Mesendoderm (in vitro differentiated cells): ENCODE data around the gene SIDT2. TPM values are rescaled to one million over a fixed set of nuclear protein-coding genes. Genes with fewer than 3 reads are reported as not detected.
"Not testable (repeated sequence)": the region's sequence is repeated elsewhere in the genome, so short reads cannot be mapped to it uniquely, and the experiment has no call there.

Source experiments
- DNase-seq: peaks from one replicate; pipeline ENCODE4 v3.0.0; 2013
- H2AK5ac ChIP-seq: 2 replicates; pipeline ENCODE4 v1.6.1; 2013; ENCODE audit warnings: low read length, inconsistent platforms
- H2BK120ac ChIP-seq: 2 replicates; pipeline ENCODE4 v1.6.1; 2013; ENCODE audit warnings: low read depth, mild to moderate bottlenecking, low read length, moderate library complexity, mixed read lengths
- H2BK15ac ChIP-seq: replicated peaks from 2 replicates; pipeline ENCODE4 v1.6.1; 2013; ENCODE audit warnings: low read depth, mild to moderate bottlenecking, moderate library complexity
- H2BK5ac ChIP-seq: 2 replicates; pipeline ENCODE4 v1.6.1; 2013; ENCODE audit warnings: low read length, inconsistent platforms
- H3K18ac ChIP-seq: 2 replicates; pipeline ENCODE4 v1.6.1; 2013; ENCODE audit warnings: mild to moderate bottlenecking, low read length, mixed read lengths
- H3K23ac ChIP-seq: one replicate; pipeline ENCODE4 v1.6.1; 2013; ENCODE audit warnings: low read length
- H3K27ac ChIP-seq: 2 replicates; pipeline ENCODE4 v1.5.1; 2013; ENCODE audit warnings: low read depth, mild to moderate bottlenecking, inconsistent platforms, low read length, moderate library complexity
- H3K27me3 ChIP-seq: 2 replicates; pipeline ENCODE4 v1.6.1; 2013; ENCODE audit warnings: low read length, control low read depth, mild to moderate bottlenecking, inconsistent platforms; ENCODE audit not compliant: insufficient read depth, poor library complexity
- H3K36me3 ChIP-seq: 2 replicates; pipeline ENCODE4 v1.6.1; 2013; ENCODE audit warnings: low read length, inconsistent platforms; ENCODE audit not compliant: control insufficient read depth, insufficient read depth
- H3K4ac ChIP-seq: one replicate; pipeline ENCODE4 v1.6.1; 2013; ENCODE audit warnings: low read depth, mild to moderate bottlenecking, low read length, moderate library complexity
- H3K4me1 ChIP-seq: 2 replicates; pipeline ENCODE4 v1.6.1; 2013; ENCODE audit warnings: low read depth, low read length, inconsistent platforms; ENCODE audit not compliant: control insufficient read depth
- H3K4me2 ChIP-seq: 2 replicates; pipeline ENCODE4 v1.6.1; 2013; ENCODE audit warnings: low read length
- H3K4me3 ChIP-seq: 2 replicates; pipeline ENCODE4 v1.5.1; 2013; ENCODE audit warnings: mild to moderate bottlenecking, low read length
- H3K56ac ChIP-seq: one replicate; pipeline ENCODE4 v1.6.1; 2013; ENCODE audit warnings: low read length
- H3K79me1 ChIP-seq: 2 replicates; pipeline ENCODE4 v1.6.1; 2013; ENCODE audit warnings: low read length, inconsistent platforms
- H3K79me2 ChIP-seq: 2 replicates; pipeline ENCODE4 v1.6.1; 2013; ENCODE audit warnings: mild to moderate bottlenecking, low read length; ENCODE audit not compliant: control insufficient read depth, insufficient read depth
- H3K9ac ChIP-seq: 2 replicates; pipeline ENCODE4 v1.6.1; 2013; ENCODE audit warnings: low read length, inconsistent platforms
- H4K5ac ChIP-seq: one replicate; pipeline ENCODE4 v1.6.1; 2013; ENCODE audit warnings: low read length
- H4K8ac ChIP-seq: one replicate; pipeline ENCODE4 v1.6.1; 2013; ENCODE audit warnings: low read depth, mild to moderate bottlenecking, control low read depth, low read length, moderate library complexity
- WGBS: extraction: QIAGEN DNeasy Blood & Tissue Kit; methylation state at CpG from one replicate; pipeline ENCODE4 v1.1.7; 2013; ENCODE audit warnings: low lambda C conversion rate, missing lambda C conversion rate; ENCODE audit not compliant: insufficient coverage; ENCODE audit errors: extremely low coverage; 5-methylcytosine and 5-hydroxymethylcytosine counted together
- polyA plus RNA-seq, 2 experiments: library from polyadenylated mRNA; stranded (reverse); fragments of 200-250 nt; gene quantifications; one replicate each; pipeline ENCODE4 v1.2.3, GENCODE V29; 2013

The SIDT2 gene
- 9.6 TPM for polyA plus RNA-seq (2013, experiment 1 of 2)
- polyA plus RNA-seq (2013, experiment 2 of 2), result 8.7 TPM

GRCh38 chr11:117178210-117179034 is at the start of gene SIDT2:
Gene SIDT2 (plus strand): TSS chr11:117178743. CDS start chr11:117179264, 521 bp downstream.
- Histone ChIP-seq H3K4me3 (peak within 1 kb of the TSS; percentile 73), H3K4me1 (peaks cover 7% of the 10 kb centered on the region)
- WGBS, result no CpG with 5 or more reads among the region's 51 CpGs

GRCh38 chr11:117130396-117130795 is 48.1 kb upstream of the SIDT2 start:
- H3K56ac ChIP-seq, H2AK5ac ChIP-seq, H2BK5ac ChIP-seq, H3K9ac ChIP-seq, H2BK15ac ChIP-seq, H3K4me3 ChIP-seq, H3K36me3 ChIP-seq, DNase-seq, H3K23ac ChIP-seq, H3K27me3 ChIP-seq, H4K8ac ChIP-seq, H3K18ac ChIP-seq, H4K5ac ChIP-seq, H3K4ac ChIP-seq, H3K79me2 ChIP-seq, H3K79me1 ChIP-seq, H3K4me1 ChIP-seq, H3K27ac ChIP-seq, H3K4me2 ChIP-seq, H2BK120ac ChIP-seq: not testable (repeated sequence)
- WGBS, result no CpG with 5 or more reads among the region's 7 CpGs

More at GRCh38 chr11:117178210-117179034, at the start of gene SIDT2:
- Histone ChIP-seq H3K4ac (peak within 1 kb of the TSS; percentile 64), H3K56ac (peak within 1 kb of the TSS; percentile 98), H3K27ac (peak within 1 kb of the TSS; percentile 84), H3K18ac (peak within 1 kb of the TSS; percentile 81), H4K8ac (peak within 1 kb of the TSS; percentile 42), H3K27me3 (no peaks in the 10 kb centered on the region), H3K4me2 (peak within 1 kb of the TSS; percentile 98), H2BK120ac (no peak within 1 kb of the TSS), H4K5ac (no peak within 1 kb of the TSS), H2BK15ac (no peak within 1 kb of the TSS), H3K23ac (peak within 1 kb of the TSS; percentile 87), H3K9ac (peak within 1 kb of the TSS; percentile 94), H3K79me2 (no peaks in the 10 kb centered on the region), H3K36me3 (peaks cover 2% of the 10 kb centered on the region), H3K79me1 (no peaks in the 10 kb centered on the region), H2AK5ac (no peak within 1 kb of the TSS), H2BK5ac (peak within 1 kb of the TSS; percentile 74)
- DNase-seq, result peak; percentile 98

DNA sequence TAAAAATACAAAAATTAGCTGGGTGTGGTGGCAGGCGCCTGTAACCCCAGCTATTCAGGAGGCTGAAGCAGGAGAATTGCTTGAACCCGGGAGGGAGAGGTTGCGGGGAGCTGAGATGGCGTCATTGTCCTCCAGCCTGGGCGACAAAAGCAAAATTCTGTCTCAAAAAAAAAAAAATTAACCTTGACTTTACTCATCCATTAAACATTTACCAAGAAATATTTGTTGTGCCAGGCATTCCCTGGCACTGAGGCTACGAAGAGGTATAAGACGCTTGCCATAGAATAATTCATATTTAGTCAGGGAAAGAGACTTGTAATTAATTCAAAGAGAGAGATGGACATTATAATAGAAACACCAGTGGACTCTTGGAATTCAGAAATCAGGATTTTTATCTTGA is 47.7 kb upstream of the SIDT2 start:
- no peak overlapping the region for H3K27ac ChIP-seq
- no peak overlapping the region for H3K18ac ChIP-seq
- no peak overlapping the region for H3K4me3 ChIP-seq
- no peak overlapping the region for H3K9ac ChIP-seq
- no peak for DNase-seq
- no peaks in the 10 kb centered on the region for H3K79me2 ChIP-seq
- no peaks in the 10 kb centered on the region for H3K4me1 ChIP-seq
- no peak overlapping the region for H2BK120ac ChIP-seq
- no peak overlapping the region for H3K4ac ChIP-seq
- no peak overlapping the region for H2AK5ac ChIP-seq
- no peak overlapping the region for H3K56ac ChIP-seq
- H4K5ac ChIP-seq, result no peak overlapping the region
- H4K8ac ChIP-seq, result no peak overlapping the region
- no CpG with 5 or more reads among the region's 7 CpGs for WGBS
- no peak overlapping the region for H2BK5ac ChIP-seq
- H3K79me1 ChIP-seq, result no peaks in the 10 kb centered on the region
- no peak overlapping the region for H3K4me2 ChIP-seq
- no peaks in the 10 kb centered on the region for H3K27me3 ChIP-seq
- no peaks in the 10 kb centered on the region for H3K36me3 ChIP-seq
- no peak overlapping the region for H3K23ac ChIP-seq
- no peak overlapping the region for H2BK15ac ChIP-seq

GRCh38 chr11:117134431-117134830 is 44.1 kb upstream of the SIDT2 start:
- H2BK120ac ChIP-seq, result no peak overlapping the region

DNA sequence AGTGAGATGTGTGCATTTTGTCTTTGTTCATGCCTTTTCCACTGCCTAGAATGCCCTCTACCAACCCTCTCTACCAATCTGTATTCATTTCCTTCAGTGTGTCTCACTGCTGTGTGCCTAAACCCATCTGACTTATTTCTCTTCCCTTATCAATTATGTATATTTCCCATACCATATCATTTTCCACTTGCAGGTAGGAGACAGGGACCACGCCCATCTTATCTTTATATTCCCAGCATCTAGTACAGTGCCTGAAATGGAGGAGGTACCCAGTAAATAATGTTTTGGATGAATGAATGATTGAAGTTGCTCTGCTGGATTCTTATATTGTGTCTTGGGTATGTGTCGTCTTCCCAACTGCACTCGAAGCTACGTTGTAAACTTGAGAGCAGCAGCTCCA is 43.6 kb upstream of the SIDT2 start:
- not testable (repeated sequence) for H3K79me1 ChIP-seq, H3K23ac ChIP-seq

More at GRCh38 chr11:117134431-117134830, 44.1 kb upstream of the SIDT2 start:
- H3K4me1 ChIP-seq, result no peaks in the 10 kb centered on the region
- no peak overlapping the region for H3K23ac ChIP-seq
- H3K18ac ChIP-seq, result no peak overlapping the region
- H3K27ac ChIP-seq, result no peak overlapping the region
- DNase-seq, result no peak
- H4K8ac ChIP-seq, result no peak overlapping the region
- no peaks in the 10 kb centered on the region for H3K36me3 ChIP-seq
- H2BK15ac ChIP-seq, result no peak overlapping the region
- H3K4ac ChIP-seq, result no peak overlapping the region
- no peaks in the 10 kb centered on the region for H3K27me3 ChIP-seq
- no peak overlapping the region for H3K56ac ChIP-seq
- H3K4me2 ChIP-seq, result no peak overlapping the region
- H3K4me3 ChIP-seq, result no peak overlapping the region
- no CpG with 5 or more reads among the region's 3 CpGs for WGBS
- no peak overlapping the region for H3K9ac ChIP-seq
- H4K5ac ChIP-seq, result no peak overlapping the region
- H2BK5ac ChIP-seq, result no peak overlapping the region
- no peaks in the 10 kb centered on the region for H3K79me1 ChIP-seq
- H2AK5ac ChIP-seq, result no peak overlapping the region
- H3K79me2 ChIP-seq, result no peaks in the 10 kb centered on the region

More for the DNA sequence above, 43.6 kb upstream of the SIDT2 start:
- not testable (repeated sequence) for H3K36me3 ChIP-seq, DNase-seq, H2AK5ac ChIP-seq, H4K8ac ChIP-seq, H3K9ac ChIP-seq, H3K27ac ChIP-seq, H2BK5ac ChIP-seq, H3K4me1 ChIP-seq, H3K18ac ChIP-seq, H3K4me2 ChIP-seq, H3K79me2 ChIP-seq, H3K56ac ChIP-seq, H2BK15ac ChIP-seq, H3K4ac ChIP-seq, H3K27me3 ChIP-seq, H3K4me3 ChIP-seq, H2BK120ac ChIP-seq, H4K5ac ChIP-seq
- no CpG with 5 or more reads among the region's 4 CpGs for WGBS
